ENCODE data around the gene APLF.

GRCh38 chr2:68603059-68603458 is 135.7 kb downstream of the APLF start:
- TF ChIP-seq CTCF (IDR thresholded peaks at IDR 0.05; ENCODE audit: insufficient read depth, low read length, poor library complexity, severe bottlenecking), result no peak
- no peak for TF ChIP-seq EZH2phosphoT487 (conservative IDR thresholded peaks at IDR 0.05; ENCODE audit: low read length)
